ENCODE results near the gene ERBB4. TPM values are rescaled to one million over a fixed set of nuclear protein-coding genes. Genes with fewer than 3 reads are reported as not detected.

ERBB4 gene
- total and polyA plus RNA-seq, 9 donors = 0.08 to 22.3 (median 1.2) TPM

- Histone ChIP-seq H3K9me3 (no peaks in the 10 kb centered on the region), H3K36me3 (no peaks in the 10 kb centered on the region), H3K27ac (no peak overlapping the region), H3K4me1 (ENCODE audit: insufficient read depth) (no peaks in the 10 kb centered on the region), H3K27me3 (no peaks in the 10 kb centered on the region), H3K4me3 (no peak overlapping the region)
- intact Hi-C loops (cut with DNase I) = no loop called here
- TF ChIP-seq EP300 (IDR thresholded peaks at IDR 0.05) (no peak), CTCF (IDR thresholded peaks at IDR 0.05) (no peak), POLR2A (IDR thresholded peaks at IDR 0.05) (no peak)
- DNase-seq = no peak
These were observed 438.9 kb downstream of the ERBB4 start for GRCh38 chr2:212099658-212100057.

GRCh38 chr2:212098966-212099365 is 439.6 kb downstream of the ERBB4 start:
- TF ChIP-seq EP300 (IDR thresholded peaks at IDR 0.05) = no peak
- TF ChIP-seq CTCF (IDR thresholded peaks at IDR 0.05) = no peak
- no peak for TF ChIP-seq POLR2A (IDR thresholded peaks at IDR 0.05)
- Histone ChIP-seq H3K9me3 (no peaks in the 10 kb centered on the region), H3K4me3 (no peak overlapping the region), H3K27ac (no peak overlapping the region), H3K36me3 (no peaks in the 10 kb centered on the region), H3K27me3 (no peaks in the 10 kb centered on the region), H3K4me1 (ENCODE audit: insufficient read depth) (no peaks in the 10 kb centered on the region)
- intact Hi-C loops (cut with DNase I) = no loop called here
- no peak for DNase-seq

DNA sequence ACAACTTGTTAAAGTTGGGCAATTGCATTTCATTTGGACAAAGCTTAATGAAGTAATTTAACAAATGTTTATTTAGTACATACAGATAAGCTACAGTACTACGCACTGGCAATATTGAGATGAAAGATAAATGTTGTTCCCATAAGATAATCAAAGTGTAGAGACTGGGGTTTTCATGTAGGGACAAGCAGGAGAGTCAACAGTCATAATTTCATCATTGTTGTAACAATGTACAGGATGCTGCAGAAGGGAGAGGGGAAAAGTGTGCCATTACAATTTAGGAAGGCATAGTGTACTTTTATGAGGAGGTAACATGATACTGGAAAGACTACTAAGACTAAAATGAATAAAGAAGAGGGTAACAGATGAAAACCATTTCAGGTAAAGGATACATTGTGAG is 441.6 kb downstream of the ERBB4 start:
- H3K27me3 ChIP-seq = no peaks in the 10 kb centered on the region
- H3K4me1 ChIP-seq (ENCODE audit: insufficient read depth) = no peaks in the 10 kb centered on the region
- WGBS, 3 donors = 60 to 83% (median 72%) methylated on average over 1 of the region's 1 CpG
- intact Hi-C loops (cut with DNase I) = no loop called here
- H3K9me3 ChIP-seq = no peaks in the 10 kb centered on the region
- no peak overlapping the region for H3K4me3 ChIP-seq
- no peak for DNase-seq
- H3K27ac ChIP-seq = no peak overlapping the region
- no peaks in the 10 kb centered on the region for H3K36me3 ChIP-seq
- TF ChIP-seq CTCF (IDR thresholded peaks at IDR 0.05) = no peak
- TF ChIP-seq POLR2A (IDR thresholded peaks at IDR 0.05) = no peak
- TF ChIP-seq EP300 (IDR thresholded peaks at IDR 0.05) = no peak

DNA sequence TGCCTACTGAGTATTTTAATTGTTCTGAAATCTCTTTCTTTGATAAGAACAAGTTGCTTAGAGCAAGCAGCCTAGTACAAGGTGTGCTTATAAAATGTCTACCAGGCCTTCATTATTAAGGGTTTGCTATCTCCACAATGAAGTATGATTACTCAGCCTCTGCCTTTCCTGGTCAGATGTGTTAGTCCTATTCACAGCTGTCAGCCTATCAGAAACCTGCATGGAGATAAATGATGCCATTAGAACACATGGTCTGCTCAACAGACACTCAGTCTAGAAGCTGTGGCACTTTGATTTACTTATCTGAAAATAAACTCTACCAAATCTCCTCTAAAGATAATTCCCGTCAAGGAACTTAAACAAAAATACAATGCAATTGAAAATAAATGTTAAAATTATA is 448.7 kb downstream of the ERBB4 start:
- Histone ChIP-seq H3K27me3 (no peaks in the 10 kb centered on the region), H3K4me1 (ENCODE audit: insufficient read depth) (no peaks in the 10 kb centered on the region), H3K9me3 (no peaks in the 10 kb centered on the region), H3K4me3 (no peak overlapping the region), H3K36me3 (no peaks in the 10 kb centered on the region), H3K27ac (no peak overlapping the region)
- 32 to 55% (median 38%) methylated on average over 1 of the region's 1 CpG for WGBS, 3 donors
- intact Hi-C loops (cut with DNase I) = no loop called here
- DNase-seq = no peak
- no peak for TF ChIP-seq CTCF (IDR thresholded peaks at IDR 0.05)

DNA sequence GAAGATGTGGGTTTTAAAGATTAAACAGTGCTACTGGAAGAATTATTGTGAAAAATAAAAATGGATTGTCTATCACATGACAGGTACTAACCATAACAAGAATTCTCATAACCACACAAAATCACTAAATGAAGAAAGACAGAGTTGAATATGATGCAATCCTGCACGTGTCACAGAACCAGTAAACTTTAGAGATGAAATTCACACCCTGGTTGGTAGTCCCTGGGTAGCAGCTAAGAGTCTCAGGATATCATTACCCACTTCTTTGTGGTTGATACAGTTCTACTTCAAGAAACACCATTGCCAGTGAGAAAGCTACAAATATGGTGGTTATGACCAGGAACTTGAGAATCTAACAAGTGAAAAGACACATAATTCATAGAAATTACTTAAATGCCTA is 450.2 kb downstream of the ERBB4 start:
- no peak for DNase-seq
- no peaks in the 10 kb centered on the region for H3K27me3 ChIP-seq
- TF ChIP-seq POLR2A (IDR thresholded peaks at IDR 0.05) = no peak
- no peak for TF ChIP-seq EP300 (IDR thresholded peaks at IDR 0.05)
- TF ChIP-seq CTCF (IDR thresholded peaks at IDR 0.05) = no peak
- H3K36me3 ChIP-seq = no peaks in the 10 kb centered on the region
- intact Hi-C loops (cut with DNase I) = no loop called here
- 51 to 76% (median 60%) methylated on average over 1 of the region's 1 CpG for WGBS, 3 donors
- H3K27ac ChIP-seq = no peak overlapping the region
- no peaks in the 10 kb centered on the region for H3K9me3 ChIP-seq
- no peaks in the 10 kb centered on the region for H3K4me1 ChIP-seq (ENCODE audit: insufficient read depth)
- H3K4me3 ChIP-seq = no peak overlapping the region

All from ovary (tissue), 9 donors.